Suprapubic skin (tissue), 3 donors: ENCODE data around the gene TNFRSF1A.

Experiments
- EP300 ChIP-seq: sonication (generic); formaldehyde crosslinking; IDR thresholded peaks from one replicate; pipeline ENCODE4 v1.6.1; 2017; ENCODE audit warnings: antibody characterized with exemption
- POLR2A ChIP-seq, 2 donors: fragments of 450-650 bp; IDR thresholded peaks; one replicate each; pipeline ENCODE4 v1.6.1; 2017; ENCODE audit warnings: antibody characterized with exemption in 2 of 2, mild to moderate bottlenecking in 2 of 2, moderate library complexity in 2 of 2
- TF ChIP-seq, protein P1 (sequence below), 2 donors: fragments of 200-600 bp in 1 of 2; fragments of 450-650 bp in 1 of 2; sonication (generic) in 1 of 2; IDR thresholded peaks; one replicate each; pipeline ENCODE4 v1.5.1; 2016 to 2019; ENCODE audit warnings: antibody characterized with exemption in 2 of 2, mild to moderate bottlenecking in 1 of 2, moderate library complexity in 1 of 2

DNA sequence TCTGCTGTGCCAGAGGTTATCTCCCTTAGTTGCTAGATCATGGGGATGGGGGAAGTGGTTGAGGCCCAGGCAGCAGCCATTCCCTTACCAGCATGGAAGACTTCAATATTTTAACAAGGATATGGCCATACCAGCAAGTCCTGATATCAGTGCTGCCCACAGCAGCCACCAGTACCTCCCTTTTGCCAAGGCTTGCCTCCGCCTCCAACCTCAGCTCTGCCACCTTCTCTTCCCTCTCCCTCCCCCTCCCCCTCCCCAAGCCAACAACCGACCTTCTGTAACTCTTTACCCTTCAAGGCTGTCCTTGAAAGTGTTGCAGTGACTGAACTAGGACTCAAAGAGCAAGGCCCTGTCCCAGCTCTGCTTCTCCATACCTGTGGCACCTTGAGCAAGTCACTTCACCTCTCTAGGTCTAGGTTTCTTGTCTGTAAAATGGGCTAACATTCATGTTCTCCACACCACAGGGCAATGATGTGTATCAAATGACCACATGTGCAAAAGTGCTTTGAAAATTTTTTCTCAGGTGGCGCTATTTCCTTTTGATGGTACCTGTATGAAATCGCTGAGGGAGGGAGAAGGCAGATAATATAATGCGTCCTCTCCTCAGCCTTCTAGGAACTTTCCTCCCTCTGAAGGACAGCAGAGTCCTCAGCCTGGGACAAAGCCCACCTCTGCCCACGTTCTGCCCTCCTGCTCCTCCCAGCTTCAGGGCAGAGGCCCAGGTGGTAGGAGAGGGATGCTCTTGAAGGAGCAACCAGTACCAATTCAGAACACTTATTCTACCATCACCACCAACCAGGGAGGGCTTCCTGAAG, 16.7 kb downstream of the TNFRSF1A start:
- TF ChIP-seq, protein P1, sequence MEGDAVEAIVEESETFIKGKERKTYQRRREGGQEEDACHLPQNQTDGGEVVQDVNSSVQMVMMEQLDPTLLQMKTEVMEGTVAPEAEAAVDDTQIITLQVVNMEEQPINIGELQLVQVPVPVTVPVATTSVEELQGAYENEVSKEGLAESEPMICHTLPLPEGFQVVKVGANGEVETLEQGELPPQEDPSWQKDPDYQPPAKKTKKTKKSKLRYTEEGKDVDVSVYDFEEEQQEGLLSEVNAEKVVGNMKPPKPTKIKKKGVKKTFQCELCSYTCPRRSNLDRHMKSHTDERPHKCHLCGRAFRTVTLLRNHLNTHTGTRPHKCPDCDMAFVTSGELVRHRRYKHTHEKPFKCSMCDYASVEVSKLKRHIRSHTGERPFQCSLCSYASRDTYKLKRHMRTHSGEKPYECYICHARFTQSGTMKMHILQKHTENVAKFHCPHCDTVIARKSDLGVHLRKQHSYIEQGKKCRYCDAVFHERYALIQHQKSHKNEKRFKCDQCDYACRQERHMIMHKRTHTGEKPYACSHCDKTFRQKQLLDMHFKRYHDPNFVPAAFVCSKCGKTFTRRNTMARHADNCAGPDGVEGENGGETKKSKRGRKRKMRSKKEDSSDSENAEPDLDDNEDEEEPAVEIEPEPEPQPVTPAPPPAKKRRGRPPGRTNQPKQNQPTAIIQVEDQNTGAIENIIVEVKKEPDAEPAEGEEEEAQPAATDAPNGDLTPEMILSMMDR (IDR thresholded peaks at IDR 0.05) = no peak
- TF ChIP-seq POLR2A (IDR thresholded peaks at IDR 0.05) (no peak), EP300 (no peak)
